HG03108 (cell line): Measurements from ENCODE around the gene VTN.

Experiments
- ATAC-seq: cut with Tn5 transposase; IDR thresholded peaks from one replicate; pipeline ENCODE4 v1.9.1; 2021; ENCODE audit warnings: moderate library complexity; ENCODE audit not compliant: unreplicated experiment

Gene VTN, protein sequence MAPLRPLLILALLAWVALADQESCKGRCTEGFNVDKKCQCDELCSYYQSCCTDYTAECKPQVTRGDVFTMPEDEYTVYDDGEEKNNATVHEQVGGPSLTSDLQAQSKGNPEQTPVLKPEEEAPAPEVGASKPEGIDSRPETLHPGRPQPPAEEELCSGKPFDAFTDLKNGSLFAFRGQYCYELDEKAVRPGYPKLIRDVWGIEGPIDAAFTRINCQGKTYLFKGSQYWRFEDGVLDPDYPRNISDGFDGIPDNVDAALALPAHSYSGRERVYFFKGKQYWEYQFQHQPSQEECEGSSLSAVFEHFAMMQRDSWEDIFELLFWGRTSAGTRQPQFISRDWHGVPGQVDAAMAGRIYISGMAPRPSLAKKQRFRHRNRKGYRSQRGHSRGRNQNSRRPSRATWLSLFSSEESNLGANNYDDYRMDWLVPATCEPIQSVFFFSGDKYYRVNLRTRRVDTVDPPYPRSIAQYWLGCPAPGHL

DNA sequence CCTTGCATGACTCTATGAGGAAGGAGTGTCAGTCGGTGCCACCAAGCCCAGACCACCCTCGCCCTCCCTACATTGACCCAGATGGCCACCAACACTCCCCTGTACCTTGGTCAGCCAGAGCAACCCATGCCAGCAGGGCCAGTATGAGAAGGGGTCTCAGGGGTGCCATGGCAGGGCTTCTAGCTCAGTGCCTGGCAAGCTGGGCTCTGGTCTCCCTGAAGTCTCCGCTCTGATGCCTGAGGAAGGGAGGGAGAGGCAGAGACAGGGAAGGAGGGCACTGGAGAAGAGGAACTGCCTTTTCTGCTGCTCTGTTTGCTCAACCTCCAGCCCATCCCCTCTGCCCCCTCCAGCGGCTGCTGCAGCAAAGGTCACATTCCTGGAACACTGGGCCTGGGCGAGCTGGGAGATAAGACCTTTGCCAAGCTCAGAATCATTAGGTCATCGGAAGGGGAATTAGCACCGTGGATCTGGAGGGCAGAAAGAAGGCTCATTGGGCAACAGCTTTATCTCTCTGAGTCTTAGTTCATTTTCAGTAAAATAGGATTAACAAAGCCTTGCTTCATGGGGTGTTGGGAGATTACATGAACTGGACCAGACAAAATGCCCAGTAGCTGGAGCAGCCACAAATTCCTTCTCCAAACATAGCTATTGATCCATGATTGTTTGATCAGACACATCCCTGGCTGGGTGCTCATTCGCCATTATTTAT, at the start of gene VTN:
TSS of gene VTN (minus strand) at position 273 of the 709 bp plus-strand sequence. CDS start at position 169, 104 bp downstream.
- no peak for ATAC-seq

DNA sequence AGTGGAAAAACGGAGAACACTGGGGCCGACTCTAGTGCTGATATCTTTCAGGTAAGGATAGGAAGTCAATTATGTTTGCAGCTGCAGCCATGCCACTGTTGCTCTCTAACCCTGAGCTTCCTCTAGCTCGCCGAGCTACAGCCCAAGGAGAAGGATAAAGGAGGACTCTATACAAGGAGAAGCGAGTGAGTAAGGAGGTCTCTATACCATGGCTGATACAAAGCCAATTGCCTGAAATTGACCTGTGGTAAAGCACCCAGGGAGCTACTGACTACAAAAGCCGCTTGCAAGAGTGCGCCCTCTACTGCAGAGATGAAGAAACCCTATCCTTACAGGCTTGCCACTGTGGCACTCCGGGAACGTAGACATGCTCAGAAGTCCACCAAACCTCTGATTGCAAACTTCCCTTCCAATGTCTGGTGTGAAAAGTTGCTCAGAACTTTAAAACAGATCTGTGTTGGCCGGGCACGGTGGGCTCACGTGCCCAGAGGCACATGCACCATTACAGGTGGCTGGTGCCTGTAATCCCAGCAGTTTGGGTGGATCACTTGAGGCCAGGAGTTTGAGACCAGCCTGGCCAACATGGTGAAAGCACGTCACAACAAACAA, 46.7 kb upstream of the VTN start:
- peak; percentile 59 for ATAC-seq

DNA sequence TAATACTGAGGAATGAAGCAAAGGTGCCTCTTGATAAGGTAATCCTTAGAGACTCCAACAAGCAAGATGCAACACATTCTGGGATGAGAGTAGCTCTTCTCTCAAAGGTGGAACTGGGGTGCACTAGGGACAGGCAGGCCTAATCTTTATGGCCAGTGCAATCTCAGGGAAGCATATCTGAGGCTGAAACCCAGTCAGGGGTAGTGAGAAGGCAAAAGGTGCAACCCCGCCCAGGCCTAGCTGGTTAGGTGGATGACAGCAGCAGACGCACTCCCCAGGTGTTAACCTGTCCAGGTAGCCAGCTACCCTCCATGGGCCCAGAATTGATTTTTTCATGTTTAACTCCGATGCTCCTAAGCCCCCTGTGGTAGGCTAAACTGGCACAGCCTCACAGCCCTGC, 45.8 kb upstream of the VTN start:
- ATAC-seq: no peak

DNA sequence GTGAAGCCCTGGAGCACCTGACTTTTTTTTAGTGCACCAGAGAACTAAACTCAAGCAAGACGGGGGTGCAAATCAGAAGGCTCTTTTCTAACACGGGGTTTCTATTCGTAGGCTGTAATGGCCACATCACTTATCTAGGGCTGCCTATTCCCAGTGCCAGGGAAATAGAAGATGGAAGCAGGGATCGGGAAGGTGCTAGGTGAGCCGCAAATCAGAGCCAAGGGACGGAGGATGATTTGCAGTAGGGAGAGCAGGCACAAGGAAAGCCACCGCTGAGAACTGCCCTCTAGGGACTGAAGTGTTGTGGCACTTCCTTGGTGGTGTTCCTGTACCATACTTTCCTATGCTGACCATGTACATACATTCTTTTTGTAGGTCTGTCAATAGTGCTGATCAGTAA, 43.7 kb upstream of the VTN start:
- ATAC-seq: no peak

DNA sequence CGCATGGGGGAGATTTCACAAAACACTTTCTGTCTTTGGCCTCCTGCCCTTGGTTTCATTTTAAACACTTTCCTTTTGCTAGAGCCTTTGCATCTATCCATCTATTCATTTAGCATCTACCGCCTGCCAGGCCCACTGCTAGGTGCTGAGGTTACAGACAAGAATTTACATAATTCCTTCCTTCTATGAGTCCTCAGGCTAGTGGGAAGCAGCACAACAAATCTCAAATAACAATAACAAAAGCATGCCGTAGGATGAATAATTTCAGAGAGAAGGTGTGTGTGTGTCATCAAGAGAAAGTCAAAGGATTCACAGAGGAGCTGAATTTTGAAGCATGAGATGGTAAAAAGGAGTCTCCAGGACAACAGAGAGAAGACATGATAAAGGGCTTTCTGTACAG, 42.0 kb upstream of the VTN start:
- ATAC-seq: no peak

DNA sequence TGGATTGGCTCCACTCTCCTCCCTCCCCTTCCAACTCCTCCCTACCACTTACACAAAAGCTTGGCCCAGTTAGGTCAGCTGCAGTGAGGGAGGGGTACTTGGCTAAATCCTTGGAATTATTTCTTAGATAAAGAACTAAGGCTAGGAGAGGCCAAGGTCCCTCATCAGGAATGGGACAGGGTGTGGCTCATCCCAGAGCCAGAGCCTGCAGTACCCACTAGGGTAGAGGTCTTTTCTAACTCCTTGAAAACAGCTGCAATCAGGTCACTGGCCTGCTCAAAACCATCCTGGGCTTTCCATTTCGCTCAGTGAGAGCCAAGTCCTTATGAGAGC, 37.8 kb upstream of the VTN start:
- ATAC-seq: no peak

DNA sequence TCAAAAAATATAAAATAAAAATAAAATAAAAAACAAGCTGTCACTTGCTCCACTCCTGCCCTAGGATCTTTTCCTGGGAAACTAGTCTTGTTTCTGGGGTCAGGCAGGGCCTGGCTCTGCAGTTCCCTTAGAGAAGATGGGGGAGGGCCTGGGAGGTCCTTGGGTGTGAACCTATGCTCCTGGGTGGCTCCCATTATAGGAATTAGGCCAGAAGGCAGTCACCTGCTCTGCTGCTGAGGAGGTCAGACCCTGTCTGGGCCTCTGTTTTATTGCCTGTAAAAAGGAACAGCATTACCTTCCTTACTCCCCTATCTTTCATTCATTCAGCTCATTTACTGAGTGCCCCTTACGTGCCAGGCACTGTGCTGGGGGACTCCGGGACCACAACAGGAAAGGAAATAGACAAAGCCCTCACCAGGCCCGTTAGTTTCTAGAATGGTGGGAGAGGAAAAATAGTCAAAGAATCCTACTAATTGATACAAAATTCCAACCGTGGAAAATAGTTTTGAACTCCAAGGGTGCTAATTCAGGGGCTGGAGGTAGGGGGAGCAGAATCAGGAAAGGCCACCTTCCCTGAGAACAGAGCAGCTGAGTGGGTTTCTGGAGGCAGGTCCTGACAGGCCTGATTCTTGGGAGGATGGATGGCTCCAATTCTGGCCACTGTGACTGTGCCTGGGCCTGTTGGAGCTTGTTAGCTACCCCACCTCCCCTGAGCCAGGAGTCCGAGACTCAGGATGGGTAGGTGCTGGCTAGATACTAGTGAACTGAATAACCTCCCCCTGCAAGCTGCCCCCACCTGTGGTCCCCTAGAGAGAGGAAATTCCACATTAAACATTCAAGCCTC, 37.2 kb upstream of the VTN start:
- no peak for ATAC-seq

DNA sequence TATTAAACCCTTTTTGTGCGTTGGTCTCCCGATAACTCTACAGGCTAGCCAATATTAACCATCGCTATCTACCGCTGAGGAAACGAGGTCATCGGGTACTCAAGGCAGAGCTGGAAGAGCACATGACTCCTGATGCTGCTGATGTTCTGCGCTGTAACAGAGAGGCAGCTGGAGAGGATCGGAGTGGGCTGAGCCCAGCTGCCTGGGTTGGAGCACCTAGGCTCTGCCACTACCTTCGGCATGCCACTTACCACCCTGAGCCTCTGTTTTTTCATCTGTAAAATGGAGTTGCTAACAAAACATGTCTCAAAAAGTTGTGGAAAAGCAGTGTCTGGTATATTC, 36.3 kb upstream of the VTN start:
- no peak for ATAC-seq

DNA sequence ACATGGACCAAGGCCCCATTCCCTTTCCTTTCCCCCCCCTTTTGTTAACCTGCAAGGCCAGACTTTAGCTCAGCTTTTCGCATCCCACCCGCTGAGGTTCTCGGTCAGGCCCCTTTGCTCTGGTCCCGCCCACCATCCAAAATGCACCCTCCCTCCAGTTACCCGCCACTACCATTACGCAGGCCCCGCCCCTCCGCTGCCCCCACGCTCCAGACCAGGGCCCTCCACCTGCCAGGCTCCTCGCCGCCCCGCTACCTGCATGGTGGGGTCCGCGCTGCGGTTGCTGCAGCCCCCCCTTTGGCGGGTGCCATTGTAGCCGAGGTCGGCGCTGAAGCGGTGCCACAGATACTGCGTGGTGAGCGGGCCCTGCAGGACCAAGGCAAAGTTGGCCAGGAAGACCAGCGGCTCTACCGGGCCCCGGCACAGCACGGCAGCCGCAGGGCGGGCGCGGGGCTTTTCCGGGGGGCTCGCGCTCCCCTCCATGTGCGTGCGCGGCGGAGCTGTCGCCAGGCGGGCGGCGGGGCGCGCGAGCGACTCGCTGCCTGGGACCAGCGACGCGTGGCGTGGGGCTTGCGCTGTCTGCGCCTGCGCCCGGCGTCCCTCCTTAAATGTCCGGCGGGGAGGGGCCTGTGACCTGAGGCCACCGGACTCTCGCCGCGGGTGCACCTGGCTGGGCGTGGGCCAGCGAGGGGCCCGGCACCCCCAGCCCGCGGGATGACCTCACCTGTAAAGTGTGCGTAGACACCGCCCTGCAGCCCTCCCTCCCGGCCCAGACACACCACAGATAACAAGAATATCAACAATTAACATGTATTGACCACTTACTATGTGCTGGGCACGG, 35.7 kb upstream of the VTN start, which contains the start of gene SLC46A1:
TSS of gene SLC46A1 (minus strand) at position 581 of the 841 bp plus-strand sequence. CDS start at position 483, 98 bp downstream.
- peak; percentile 66 for ATAC-seq

DNA sequence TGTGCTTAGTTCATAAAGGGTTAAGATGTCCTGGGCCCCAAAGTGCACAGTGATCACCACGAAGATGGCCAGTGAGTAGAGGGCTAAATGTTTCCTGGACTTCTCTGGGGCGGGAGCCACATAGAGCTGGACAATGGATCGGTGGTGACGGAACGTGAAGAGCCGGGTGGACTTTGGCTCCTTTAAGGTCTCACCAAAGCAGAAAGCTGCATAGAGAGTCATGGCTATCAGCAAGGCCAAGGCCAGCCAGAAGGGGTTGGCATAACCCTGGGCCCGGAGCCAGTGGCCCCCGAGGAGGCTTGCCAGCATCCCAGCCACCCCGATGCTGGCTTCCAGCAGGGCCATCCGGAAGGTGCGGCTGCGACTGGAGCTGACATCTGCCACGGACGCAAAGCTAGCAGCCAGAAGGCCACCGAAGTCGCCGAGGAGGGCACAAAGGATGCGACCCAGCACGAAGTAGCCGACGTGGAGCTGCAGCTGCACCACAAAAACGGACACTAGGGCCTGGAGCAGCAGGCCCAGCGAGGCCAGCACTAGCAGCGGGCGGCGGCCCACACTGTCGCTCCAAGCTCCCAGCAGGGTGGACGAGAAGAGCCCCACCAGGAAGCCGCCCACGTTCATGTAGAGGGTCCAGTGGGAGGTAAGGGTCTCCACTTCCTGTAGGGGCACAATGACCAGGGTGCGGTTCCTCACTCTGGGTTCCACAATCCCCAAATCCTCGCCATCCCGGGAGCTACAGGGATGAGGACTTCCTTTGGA, 34.9 kb upstream of the VTN start:
- no peak for ATAC-seq

DNA sequence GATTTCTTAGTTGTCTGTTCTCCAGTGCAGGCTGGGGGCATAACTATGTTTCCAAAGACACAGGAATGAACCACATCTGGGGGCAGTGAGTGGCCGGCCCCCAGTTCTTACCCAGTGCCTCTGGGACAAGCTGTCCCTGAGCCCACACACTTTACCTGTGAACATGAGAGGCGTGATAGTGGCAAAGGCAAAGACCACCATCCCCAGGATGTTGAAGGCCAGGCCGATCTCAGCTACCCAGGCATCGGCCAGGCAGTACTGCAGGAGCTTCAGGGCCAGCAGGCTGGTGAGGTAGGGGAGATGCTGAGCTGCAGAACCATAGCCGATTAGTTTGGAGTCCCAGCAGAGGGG, 34.3 kb upstream of the VTN start:
- no peak for ATAC-seq

DNA sequence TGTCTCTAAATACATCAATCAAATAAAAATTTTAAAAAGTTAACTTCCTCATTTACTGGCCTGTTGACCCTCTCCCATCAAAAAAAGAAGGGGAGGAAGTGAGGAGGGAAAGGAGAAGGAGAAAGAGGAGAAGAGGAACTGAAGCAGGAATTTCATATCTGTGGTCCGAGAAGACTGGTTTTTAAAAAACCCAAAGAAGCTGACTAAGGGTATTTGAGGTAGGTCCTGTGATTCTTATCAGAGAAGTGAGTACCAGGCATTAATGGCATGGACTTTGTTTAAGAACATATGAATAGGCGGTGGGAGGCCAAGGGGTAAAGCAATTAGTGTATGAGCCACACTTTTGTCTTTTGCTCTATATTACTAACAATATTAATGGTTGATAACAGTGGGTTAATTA, 33.9 kb upstream of the VTN start:
- ATAC-seq: no peak

DNA sequence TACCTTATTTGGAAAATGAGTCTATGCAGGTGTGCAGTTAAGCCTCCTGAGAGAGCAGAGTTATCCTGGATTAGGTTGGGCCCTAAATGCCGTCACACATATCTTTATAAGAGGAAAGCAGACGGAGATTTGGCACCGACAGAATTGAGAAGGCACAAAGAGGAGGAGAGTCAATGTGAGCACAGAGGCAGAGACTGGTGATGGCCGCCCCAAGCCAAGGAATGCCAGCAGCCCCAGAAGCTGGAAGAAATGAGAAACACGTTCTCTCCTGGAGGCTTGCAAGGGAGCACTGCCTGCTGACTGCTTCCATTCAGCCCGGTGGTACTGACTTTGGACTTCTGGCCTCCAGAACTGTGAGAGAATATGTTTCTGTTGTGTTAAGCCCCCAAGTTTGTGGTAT, 32.7 kb upstream of the VTN start:
- ATAC-seq: no peak

DNA sequence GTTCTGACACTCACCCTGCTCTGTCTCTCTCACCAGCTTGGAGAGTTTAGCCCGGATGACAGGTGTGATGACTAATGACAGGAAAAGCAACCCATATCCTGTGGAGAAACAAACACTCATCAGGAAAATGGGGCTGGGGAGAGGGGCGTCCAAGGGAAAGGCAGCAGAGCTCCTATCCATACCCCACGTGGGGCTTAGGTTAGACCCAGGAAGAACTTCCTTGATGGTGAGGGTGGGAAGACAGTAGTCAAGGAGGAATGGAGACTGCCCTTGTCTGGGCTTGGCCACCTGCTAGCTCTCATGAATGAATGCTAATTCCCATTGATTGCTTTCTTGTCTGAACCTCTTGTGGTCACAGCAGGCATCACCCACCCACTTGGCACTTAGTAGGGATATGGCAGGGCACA, 32.1 kb upstream of the VTN start:
- ATAC-seq: no peak

DNA sequence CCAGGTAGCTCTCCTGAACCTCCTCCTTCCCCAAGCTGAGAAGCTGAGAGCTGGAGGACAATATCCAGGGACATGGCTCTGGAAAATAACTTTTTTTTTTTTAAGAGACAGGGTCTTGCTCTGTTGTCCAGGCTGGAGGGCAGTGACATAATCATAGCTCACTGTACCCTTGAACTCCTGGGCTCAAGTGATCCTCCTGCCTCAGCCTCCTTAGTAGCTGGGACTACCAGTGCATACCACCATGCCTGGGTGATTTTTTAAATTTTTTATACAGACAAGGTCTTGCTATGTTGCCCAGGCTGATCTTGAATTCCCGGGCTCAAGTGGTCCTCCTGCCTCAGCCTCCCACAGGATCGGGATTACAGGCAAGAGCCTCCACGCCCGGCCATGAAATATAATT, 29.7 kb upstream of the VTN start:
- no peak for ATAC-seq

DNA sequence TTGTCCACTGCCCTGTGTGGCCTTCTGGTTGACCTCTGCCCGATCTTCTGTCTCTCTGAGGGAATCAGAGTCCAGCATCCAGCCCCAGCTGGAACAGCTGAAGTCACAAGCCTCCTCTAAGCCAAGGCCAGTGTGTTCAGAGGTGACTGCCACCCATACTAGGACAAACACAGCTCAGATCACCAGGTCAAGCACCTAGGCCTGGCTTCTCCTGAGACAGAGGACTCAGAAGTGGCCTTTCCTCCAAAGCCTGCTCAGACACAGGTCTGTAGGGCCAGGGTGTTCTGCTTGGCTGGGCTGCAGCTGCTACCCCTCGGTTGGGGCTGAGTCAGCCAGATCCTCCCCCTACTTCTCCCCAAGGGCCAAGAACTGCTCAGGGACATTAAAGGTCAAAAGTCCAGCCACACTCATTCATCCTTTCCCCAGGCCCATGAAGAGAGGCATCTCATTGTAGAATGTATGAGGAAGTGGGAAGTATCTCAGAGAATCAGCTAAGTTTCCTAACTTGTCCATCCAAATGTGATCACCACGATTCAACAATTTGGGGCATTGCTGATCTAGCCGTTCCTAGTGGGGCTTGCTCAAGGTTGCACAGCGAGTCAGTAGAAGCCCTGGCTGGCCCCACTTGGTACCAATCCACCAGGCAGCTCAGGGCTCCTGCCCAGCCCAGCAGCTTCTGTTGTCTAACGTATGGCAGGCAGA, 28.3 kb upstream of the VTN start:
- ATAC-seq: no peak

DNA sequence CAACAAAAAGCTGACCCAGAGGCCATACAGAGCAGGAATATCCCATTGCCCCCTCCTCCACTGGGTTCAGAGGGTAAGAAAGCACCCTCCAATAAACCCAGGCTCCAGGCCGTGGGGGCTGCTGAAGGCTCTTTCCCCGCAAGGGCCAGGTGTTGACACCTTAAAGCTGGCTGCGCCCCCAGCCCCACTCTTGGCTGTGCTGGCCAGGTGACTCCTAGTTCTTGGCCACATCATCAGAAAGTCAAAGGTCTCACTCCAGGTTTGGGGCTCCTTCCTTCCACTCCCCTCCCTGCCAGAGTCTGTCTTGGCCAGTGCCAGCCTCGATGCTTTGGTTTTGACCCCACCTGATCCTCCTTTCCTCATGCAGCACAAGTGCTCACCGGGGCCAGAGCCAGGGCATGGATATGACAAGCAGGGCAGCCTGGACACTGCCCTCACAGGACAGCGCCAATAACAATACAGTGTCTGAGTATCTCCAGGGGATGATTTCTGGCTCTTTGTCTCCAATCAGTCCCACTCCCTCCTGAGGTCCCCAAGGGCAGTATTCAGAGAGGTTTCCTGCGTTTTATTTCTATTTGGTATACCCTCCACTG, 27.7 kb upstream of the VTN start:
- no peak for ATAC-seq

DNA sequence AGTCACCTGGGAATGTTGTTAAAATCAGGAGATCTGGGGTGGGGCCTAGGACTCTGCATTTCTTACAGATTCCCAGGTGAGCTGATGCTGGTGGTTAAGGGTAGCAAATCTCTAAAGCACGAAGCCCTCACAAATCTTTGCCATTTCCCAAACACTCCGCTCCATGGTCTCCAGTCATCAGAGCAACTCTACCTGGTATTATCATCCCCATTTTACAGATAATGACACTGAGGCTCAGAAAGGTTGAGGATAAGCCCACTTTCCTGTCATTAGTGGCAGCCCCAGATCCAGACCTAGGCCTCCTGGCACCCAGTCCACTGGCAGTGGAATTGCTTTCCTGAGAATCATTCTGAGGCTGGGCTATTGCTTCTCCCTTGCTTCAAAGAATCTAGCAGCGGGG, 27.2 kb upstream of the VTN start:
- no peak for ATAC-seq
